Ovary (tissue), 3 donors: ENCODE results near the gene ASAP2.

ENCODE experiments used
- CTCF ChIP-seq, 3 donors: fragments of 450-650 bp in 2 of 3; fragments of 200-600 bp in 1 of 3; IDR thresholded peaks; one replicate each; pipeline versions ENCODE4 v1.5.1 to v1.8.0; 2016 to 2022; ENCODE audit warnings: antibody characterized with exemption in 3 of 3, mild to moderate bottlenecking in 1 of 3
- EP300 ChIP-seq: sonication (generic); formaldehyde crosslinking; IDR thresholded peaks from one replicate; pipeline ENCODE4 v1.6.1; 2017; ENCODE audit warnings: antibody characterized with exemption
- POLR2A ChIP-seq: fragments of 450-650 bp; IDR thresholded peaks from one replicate; pipeline ENCODE4 v1.6.1; 2017; ENCODE audit warnings: antibody characterized with exemption, mild to moderate bottlenecking, moderate library complexity
- donor health status: DM: no; HTN: no; CAD: no.

GRCh38 chr2:9241233-9241632, 34.6 kb downstream of the ASAP2 start:
- TF ChIP-seq CTCF (IDR thresholded peaks at IDR 0.05) (no peak), POLR2A (no peak), EP300 (no peak)
